Stimulated activated CD8-positive, alpha-beta memory T cell treated with anti-CD3 and anti-CD28 coated beads, Interleukin-15, amount 100 ng/mL, for 48 hours (primary cell): ENCODE results near the gene CAMSAP1.

Experiments
- DNase-seq, 2 donors: peaks; one replicate each; pipeline ENCODE4 v3.0.0-alpha.2; 2020; ENCODE audit warnings: low read depth in 2 of 2

Gene CAMSAP1

GRCh38 chr9:135792268-135793128 lies 114.8 kb downstream of the CAMSAP1 start:
- DNase-seq, result no peak

GRCh38 chr9:135791431-135792267 lies 115.7 kb downstream of the CAMSAP1 start:
- DNase-seq, result no peak

DNA sequence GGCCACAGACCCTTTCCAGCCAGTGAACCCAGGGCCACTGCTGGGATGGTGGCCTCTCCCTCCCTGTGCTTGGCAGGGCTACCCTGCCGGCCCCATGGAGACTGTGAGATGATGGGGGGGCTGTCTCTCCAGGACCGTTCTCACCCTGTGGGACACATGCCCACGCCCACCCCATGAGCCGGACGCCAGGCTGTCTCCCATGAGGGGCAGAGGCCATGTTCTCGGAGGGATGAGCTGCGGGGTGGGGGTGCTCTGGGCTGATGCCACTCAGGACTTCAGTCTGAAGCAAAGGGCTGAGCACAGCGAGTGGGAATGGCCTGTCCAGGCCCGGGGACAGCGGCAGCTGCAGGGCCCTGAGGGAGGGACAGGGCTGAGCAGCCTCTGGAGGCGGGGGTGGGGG lies 116.5 kb downstream of the CAMSAP1 start:
- no peak for DNase-seq

DNA sequence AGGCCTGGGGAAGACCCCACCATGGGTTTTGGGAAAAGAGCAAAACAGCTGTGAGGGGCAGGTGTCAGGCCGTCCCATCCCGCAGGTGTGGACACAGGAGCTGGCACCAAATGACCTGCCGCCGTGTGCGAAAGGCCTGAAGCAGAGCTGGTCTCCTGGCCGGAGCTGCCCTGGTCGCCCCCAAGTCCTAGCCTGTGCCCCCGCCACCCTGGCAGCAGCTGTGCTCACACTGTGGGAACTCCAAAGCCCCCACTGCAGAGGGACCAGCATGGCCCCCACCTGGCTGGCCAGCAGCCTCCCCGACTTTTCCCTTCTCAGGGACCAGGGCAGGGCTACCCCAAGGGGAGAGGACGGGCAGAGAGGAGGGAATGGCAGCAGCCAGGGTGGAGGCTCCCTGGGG lies 117.0 kb downstream of the CAMSAP1 start:
- no peak for DNase-seq

- DNase-seq, result no peak
These were observed 117.5 kb downstream of the CAMSAP1 start for GRCh38 chr9:135789838-135790291.

GRCh38 chr9:135788576-135789300 lies 118.6 kb downstream of the CAMSAP1 start:
- DNase-seq, result no peak

DNA sequence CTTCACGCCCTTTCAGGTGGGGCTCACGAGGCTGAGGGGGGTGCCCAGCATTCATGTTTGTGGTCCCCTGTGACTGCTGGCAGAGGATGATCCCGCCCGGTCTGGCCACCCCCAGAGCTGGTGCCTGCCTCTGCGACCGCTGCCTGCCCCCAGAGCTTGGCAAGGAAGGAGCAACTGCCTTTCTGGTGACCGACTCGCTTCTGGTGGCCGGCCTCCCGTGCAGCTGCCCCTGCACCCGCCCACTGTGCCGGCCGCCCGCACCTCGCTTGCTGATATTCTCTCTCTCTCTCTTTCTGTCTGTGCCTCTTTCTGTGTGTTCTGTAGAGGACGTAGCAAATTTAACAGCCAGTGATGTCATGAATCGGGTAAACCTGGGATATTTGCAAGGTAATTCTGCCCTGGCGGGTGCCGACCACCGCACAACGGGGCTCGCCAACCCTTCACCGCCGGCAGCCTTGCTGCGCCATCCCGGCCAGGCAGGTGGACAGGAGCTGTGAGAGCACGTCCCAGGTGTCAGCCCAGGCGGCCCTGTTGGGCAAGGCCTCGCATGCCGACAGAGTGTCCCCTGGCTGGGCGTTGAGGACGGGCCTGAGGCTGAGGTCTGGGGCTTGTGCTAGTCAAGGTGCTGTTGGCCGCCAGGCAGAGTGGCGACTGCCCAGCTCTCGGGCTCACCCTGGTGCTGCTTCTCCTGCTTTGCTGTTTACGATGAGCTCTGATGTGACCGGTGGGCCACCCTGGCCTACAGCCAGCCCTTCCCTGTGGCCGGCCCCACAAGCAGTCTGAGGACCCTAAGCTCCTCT lies 119.4 kb downstream of the CAMSAP1 start:
- DNase-seq, result no peak

DNA sequence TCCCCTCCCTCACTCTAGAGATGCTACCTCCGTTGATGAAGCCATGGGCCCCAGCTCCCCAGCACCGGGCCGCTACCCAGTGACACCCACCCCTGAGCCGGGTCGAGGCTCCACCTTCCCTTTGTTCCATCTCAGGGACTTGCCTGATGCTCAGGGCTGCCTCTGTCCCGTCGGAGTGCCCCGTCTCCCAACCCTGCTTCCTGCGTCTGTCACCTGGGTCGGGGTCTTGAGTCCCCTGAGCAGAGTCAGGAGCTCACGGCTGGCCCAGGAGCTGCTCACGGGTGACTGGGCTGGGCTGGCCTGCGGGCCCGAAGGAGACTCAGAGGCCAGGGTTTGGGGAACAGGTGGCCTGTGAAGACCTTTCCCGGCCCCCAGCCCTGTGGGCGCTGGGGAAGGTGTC lies 120.0 kb downstream of the CAMSAP1 start:
- no peak for DNase-seq

- no peak for DNase-seq
These were observed 121.1 kb downstream of the CAMSAP1 start for GRCh38 chr9:135786146-135786690.

GRCh38 chr9:135785013-135785575 lies 122.3 kb downstream of the CAMSAP1 start:
- no peak for DNase-seq

GRCh38 chr9:135783540-135784245 lies 123.7 kb downstream of the CAMSAP1 start:
- no peak for DNase-seq

DNA sequence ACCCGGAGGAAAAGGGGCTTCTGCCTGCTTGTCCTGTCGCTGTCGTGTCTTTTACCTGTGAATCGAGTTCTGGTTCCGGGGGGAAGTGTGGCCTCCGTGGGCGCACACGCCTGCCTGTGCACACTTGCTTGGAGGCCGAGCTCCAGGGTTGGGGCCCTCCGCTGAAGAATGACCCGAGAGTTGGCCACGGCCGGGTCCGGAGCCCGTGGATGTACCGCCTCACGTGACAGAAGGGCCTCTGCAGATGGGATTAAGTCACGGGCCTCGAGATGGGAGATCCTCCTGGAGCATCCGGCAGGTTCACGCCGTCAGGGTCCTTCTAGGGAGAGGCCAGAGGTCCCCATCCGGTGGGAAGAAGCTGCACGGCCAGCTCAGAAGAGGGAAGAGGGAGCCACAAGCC lies 124.4 kb downstream of the CAMSAP1 start:
- DNase-seq, result no peak

DNA sequence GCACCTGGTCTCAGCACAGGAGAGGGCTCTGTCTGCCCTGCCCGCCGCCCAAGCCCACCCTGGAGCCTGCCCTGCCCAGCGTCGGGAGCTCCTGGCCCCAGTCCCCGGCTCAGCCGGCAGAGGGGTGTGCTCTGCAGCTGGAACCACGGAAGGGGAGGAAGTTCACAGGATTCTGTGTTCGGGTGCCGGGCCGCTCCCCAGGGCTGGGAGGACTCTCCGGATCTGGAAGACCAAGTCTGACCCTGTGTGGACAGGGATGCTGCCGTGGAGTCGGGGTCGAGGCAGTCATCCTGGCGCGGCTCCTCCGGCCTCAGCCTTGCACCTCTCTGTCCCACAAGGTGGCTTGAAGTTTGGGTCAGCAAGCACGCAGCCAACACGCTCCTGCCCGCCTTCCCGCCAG lies 126.7 kb downstream of the CAMSAP1 start:
- DNase-seq, result no peak

DNA sequence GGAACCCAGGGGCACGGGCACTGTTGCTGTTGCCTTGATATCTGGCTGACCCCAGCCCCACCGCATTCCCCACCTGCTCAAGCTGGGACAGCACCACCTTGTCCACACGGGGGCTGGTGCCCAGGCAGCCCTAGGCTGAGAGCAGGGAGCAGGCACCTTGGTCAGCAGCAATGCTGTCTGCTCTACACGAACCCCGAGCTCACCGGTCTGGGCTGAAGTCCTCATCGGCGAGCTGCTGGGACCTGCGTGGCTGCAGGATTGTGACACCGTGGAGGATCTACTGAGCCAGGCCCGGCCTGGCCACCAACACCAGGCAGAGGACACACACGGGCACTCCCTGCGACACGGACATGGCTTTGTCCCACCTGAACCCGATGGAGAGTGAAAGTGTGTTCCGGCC lies 127.3 kb downstream of the CAMSAP1 start:
- DNase-seq, result no peak

GRCh38 chr9:135779571-135779970 lies 127.8 kb downstream of the CAMSAP1 start:
- no peak for DNase-seq

DNA sequence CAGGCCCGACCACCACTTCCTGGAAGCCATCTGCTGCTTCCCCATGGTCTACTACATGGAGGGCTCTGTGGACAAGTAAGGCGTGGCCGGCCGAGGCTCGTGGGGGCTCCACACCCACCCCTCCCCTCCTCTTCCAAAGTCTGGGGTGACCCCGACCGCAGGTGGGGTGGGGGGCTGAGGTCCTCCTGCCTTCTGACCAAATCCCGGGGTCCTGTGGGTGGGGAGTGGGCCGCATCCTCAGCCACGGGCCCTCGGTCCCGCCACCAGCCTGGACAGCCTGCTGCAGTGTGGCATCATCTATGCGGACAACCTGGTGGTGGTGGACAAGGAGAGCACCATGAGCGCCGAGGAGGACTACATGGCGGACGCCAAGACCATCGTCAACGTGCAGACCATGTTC lies 128.9 kb downstream of the CAMSAP1 start:
- no peak for DNase-seq

DNA sequence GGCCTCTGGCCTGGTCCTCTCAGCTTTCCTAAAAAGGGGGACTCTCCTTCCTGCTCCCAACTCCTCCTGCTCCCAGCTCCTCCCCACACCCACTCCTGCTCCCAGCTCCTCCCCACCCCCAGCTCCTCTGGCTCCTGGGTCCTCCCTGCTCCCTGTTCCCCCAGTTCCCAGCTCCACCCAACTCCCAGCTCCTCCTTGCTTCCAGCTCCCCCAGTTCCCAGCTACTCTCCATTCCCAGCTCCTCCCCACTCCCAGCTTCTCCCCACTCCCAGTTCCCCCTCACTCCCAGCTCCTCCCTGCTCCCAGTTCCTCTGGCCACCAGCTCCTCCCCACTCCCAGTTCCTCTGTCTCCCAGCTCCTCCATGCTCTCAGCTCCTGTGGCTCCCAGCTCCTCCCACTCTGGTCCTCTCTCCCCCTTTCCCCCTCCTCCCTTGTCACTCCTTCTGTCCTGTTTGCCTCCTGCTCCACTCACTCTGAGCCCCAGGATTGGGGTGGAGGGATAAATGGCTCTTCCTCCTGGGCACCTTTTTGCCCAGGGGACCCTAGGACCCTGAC lies 129.6 kb downstream of the CAMSAP1 start:
- no peak for DNase-seq

- DNase-seq, result no peak
These were observed 130.3 kb downstream of the CAMSAP1 start for GRCh38 chr9:135776893-135777622.

DNA sequence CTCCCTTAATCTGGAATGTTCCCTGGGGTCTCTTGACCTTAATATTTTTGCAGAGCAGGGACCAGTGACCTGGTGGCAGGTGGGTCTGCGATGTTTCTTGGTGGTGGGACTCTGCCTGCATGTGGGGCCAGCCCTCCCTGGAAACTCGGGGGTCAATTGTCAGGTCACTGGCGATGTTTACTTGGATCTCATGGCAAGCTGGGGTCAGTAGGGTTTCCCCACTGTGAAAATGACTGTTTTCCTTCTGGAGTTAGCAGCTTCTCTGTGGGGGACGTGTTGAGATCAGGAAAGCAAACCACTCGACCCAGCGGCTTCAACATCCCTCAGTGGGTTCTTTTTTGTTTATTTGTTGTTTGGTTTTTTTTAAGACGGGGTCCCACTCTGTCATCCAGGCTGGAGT lies 131.4 kb downstream of the CAMSAP1 start:
- no peak for DNase-seq
